Endothelial cell (in vitro differentiated cells): ENCODE results near the gene PDS5A. TPM values are rescaled to one million over a fixed set of nuclear protein-coding genes. Genes with fewer than 3 reads are reported as not detected.
"Not testable (repeated sequence)": the region's sequence is repeated elsewhere in the genome, so short reads cannot be mapped to it uniquely, and the experiment has no call there.

ENCODE experiments used
- DNase-seq: peaks from one replicate; pipeline ENCODE4 v3.0.0; 2021; ENCODE audit warnings: low spot score
- H3K27ac Mint-ChIP-seq: one replicate; pipeline ENCODE4 v1.8.0; 2021; ENCODE audit warnings: mixed read lengths, inconsistent platforms; ENCODE audit not compliant: unreplicated experiment
- H3K27me3 Mint-ChIP-seq: one replicate; pipeline ENCODE4 v1.8.0; 2021; ENCODE audit warnings: mild to moderate bottlenecking, moderate library complexity, mixed read lengths, inconsistent platforms; ENCODE audit not compliant: unreplicated experiment
- H3K36me3 Mint-ChIP-seq: one replicate; pipeline ENCODE4 v1.8.0; 2021; ENCODE audit warnings: mild to moderate bottlenecking, low read depth, mixed read lengths, inconsistent platforms; ENCODE audit not compliant: unreplicated experiment
- H3K4me1 Mint-ChIP-seq: one replicate; pipeline ENCODE4 v1.8.0; 2021; ENCODE audit warnings: mild to moderate bottlenecking, mixed read lengths, inconsistent platforms; ENCODE audit not compliant: unreplicated experiment
- H3K4me3 Mint-ChIP-seq: one replicate; pipeline ENCODE4 v1.8.0; 2021; ENCODE audit warnings: mild to moderate bottlenecking, mixed read lengths, inconsistent platforms; ENCODE audit not compliant: unreplicated experiment
- H3K9me3 Mint-ChIP-seq: one replicate; pipeline ENCODE4 v1.8.0; 2021; ENCODE audit warnings: mixed read lengths, inconsistent platforms; ENCODE audit not compliant: unreplicated experiment
- total RNA-seq: library from RNA; stranded (reverse); fragmentation: NEBNext Ultra II Directional; extraction: Animal tissue kit (Norgen Biotek cat#: 25700); gene quantifications from one replicate; pipeline ENCODE4 v1.2.1, GENCODE V29; 2021; ENCODE audit not compliant: unreplicated experiment
- TF ChIP-seq, protein P1 (sequence below): fragments of 200-600 bp; sonication (generic); IDR thresholded peaks from one replicate; pipeline ENCODE4 v1.5.0; 2021; ENCODE audit warnings: antibody characterized with exemption; ENCODE audit not compliant: unreplicated experiment

The PDS5A gene
- total RNA-seq, 1 donor from 2014 or later: 57.1 TPM

DNA sequence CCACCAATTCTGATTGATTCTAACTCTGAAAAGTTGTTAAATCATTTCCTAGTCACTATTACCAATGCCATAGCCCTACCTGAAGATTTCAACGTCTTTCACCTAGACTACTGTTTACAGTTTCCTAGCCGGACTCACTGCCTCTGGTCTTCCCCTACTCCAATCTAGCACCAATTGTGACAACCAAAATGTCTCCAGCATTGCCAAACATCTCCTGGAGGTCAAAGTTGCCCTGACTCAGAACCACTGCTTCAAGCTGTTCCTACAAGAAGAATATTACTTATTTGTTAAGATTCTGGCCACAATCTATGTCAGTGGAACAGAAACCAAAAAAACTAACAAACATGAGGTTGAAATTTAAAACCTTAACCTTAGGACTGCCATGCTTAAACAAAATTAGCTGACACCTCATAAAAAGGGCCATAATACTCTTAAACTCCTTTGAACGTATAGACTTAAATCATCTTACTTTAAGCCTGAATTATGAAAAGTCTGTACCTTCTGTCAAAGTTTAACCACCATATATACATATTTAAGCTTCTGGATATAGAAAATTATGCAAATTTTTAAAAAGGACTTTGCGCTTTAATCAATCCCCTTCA, 2.1 kb downstream of the PDS5A start:
- peaks cover 7% of the 10 kb centered on the region for H3K27me3 Mint-ChIP-seq
- H3K4me3 Mint-ChIP-seq: peak overlapping the region; percentile 94
- DNase-seq: no peak
- TF ChIP-seq, protein P1, sequence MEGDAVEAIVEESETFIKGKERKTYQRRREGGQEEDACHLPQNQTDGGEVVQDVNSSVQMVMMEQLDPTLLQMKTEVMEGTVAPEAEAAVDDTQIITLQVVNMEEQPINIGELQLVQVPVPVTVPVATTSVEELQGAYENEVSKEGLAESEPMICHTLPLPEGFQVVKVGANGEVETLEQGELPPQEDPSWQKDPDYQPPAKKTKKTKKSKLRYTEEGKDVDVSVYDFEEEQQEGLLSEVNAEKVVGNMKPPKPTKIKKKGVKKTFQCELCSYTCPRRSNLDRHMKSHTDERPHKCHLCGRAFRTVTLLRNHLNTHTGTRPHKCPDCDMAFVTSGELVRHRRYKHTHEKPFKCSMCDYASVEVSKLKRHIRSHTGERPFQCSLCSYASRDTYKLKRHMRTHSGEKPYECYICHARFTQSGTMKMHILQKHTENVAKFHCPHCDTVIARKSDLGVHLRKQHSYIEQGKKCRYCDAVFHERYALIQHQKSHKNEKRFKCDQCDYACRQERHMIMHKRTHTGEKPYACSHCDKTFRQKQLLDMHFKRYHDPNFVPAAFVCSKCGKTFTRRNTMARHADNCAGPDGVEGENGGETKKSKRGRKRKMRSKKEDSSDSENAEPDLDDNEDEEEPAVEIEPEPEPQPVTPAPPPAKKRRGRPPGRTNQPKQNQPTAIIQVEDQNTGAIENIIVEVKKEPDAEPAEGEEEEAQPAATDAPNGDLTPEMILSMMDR: no peak
- H3K27ac Mint-ChIP-seq: peak overlapping the region; percentile 51
- H3K4me1 Mint-ChIP-seq: peaks cover 12% of the 10 kb centered on the region
- no peaks in the 10 kb centered on the region for H3K9me3 Mint-ChIP-seq
- H3K36me3 Mint-ChIP-seq: peaks cover 24% of the 10 kb centered on the region

DNA sequence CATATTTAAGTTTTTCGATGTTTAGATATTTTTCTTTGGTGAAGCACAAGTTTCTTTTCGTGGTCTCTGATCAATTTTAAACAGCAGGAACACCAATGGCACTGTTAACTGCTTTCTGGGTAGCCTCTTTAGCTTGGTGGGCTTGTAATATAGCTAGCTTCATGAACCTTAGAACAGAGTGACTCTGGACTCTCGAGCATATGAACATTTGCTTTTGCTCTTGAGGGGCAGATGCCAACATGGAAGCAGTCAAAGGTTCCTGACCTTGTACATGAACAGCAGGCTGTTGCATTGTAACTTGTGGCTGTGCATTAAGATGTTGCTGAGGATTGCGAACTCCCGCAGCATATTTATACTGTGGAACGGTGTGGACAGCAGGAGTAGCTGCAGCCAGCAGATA, 4.7 kb downstream of the PDS5A start:
- H3K9me3 Mint-ChIP-seq, DNase-seq, H3K27me3 Mint-ChIP-seq, H3K27ac Mint-ChIP-seq: not testable (repeated sequence)
- Mint-ChIP-seq H3K4me1 (peaks cover 12% of the 10 kb centered on the region), H3K36me3 (peaks cover 24% of the 10 kb centered on the region), H3K4me3 (peak overlapping the region; percentile 49)

DNA sequence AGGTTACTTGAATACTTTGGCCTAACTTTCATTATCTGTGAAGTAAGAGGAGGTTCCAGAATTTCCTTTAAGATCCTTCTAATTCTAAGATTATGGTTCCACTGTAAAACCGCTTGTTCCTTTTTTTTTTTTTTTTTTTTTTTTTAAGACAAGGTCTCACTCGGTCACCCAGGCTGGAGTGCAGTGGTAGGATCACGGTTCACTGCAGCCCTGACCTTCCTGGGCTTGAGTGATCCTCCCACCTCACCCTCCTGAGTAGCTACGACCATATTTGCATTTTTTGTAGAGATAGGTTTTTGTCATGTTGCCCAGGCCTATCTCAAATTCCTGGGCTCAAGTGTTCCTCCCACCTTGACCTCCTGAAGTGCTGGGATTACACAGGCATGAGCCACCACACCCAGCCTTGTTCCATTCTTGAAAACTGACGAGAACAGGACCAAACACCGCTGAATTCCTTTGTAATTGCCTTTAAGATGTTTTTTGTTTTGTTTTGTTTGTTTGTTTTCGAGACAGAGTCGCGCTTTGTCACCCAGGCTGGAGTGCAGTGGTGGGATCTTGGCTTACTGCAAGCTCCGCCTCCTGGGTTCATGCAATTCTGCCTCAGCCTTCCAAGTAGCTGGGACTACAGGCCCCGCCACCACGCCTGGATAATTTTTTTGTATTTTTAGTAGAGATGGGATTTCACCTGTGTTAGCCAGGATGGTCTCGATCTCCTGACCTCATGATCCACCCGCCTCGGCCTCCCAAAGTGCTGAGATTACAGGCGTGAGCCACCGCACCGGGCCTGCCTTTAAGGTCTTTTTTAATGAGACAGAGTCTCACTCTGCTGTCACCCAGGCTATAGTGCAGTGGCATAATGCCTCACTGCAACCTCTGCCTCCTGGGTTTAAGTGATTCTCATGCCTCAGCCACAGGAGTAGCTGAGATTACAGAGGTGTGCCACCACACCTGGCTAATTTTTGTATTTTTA, 6.8 kb downstream of the PDS5A start:
- Mint-ChIP-seq H3K9me3 (no peaks in the 10 kb centered on the region), H3K4me3 (no peak overlapping the region), H3K36me3 (peaks cover 18% of the 10 kb centered on the region), H3K4me1 (peaks cover 11% of the 10 kb centered on the region), H3K27me3 (peaks cover under 1% of the 10 kb centered on the region), H3K27ac (peak overlapping the region; percentile 36)
- no peak for DNase-seq
- TF ChIP-seq, protein P1: no peak

DNA sequence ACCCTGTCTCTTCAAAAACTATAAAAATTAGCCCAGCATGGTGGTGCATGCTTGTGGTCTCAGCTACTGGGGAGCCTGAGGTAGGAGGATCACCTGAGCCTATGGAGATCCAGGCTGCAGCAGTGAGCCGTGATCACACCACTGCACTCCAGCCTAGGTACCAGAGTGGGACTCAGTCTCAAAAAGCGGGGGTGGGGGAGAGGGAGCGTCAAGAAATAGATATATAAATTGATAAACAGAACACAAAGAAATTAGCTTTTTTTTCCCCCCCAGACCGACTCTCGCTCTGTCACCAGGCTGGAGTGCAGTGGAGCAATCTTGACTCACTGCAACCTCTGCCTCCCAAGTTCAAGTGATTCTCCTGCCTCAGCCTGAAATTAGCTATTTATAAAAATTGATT, 14.1 kb downstream of the PDS5A start:
- no peaks in the 10 kb centered on the region for H3K9me3 Mint-ChIP-seq
- H3K27me3 Mint-ChIP-seq: no peaks in the 10 kb centered on the region
- no peak overlapping the region for H3K4me3 Mint-ChIP-seq
- DNase-seq: no peak
- no peak overlapping the region for H3K27ac Mint-ChIP-seq
- H3K36me3 Mint-ChIP-seq: peaks cover 7% of the 10 kb centered on the region
- H3K4me1 Mint-ChIP-seq: peaks cover 3% of the 10 kb centered on the region
- TF ChIP-seq, protein P1: no peak

DNA sequence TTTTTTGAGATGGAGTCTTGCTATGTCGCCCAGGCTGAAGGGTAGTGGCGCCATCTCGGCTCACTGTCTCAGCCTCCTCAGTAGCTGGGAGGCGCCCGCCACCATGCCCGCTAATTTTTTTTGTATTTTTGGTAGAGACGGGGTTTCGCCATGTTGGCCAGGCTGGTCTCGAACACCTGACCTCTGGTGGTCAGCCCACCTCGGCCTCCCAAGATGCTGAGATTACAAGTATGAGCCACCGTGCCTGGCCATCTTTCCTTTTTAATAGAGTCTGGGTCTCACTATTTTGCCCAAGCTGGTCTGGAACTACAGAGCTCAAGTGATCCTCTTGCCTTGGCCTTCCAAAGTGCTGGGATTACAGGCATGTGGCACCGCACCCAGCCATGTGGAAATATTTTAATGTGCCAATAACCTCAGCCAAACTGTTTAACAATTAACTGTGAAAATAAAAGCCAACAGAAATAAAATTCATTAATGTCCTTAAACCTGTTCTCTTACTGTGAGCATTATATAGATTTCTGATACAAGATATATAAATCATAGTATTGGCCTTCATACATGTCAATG, 16.3 kb downstream of the PDS5A start:
- Mint-ChIP-seq H3K9me3 (no peaks in the 10 kb centered on the region), H3K4me3 (no peak overlapping the region), H3K27me3 (no peaks in the 10 kb centered on the region), H3K4me1 (peaks cover 3% of the 10 kb centered on the region), H3K27ac (no peak overlapping the region), H3K36me3 (peaks cover 8% of the 10 kb centered on the region)
- TF ChIP-seq, protein P1: no peak
- DNase-seq: no peak
